T-cell (primary cell): ENCODE measurements around the gene ZNF341. TPM values are rescaled to one million over a fixed set of nuclear protein-coding genes. Genes with fewer than 3 reads are reported as not detected.

ENCODE experiments used
- ATAC-seq, 4 experiments: fragments of 200-7000 bp in 3 of 4; fragments of 150-1000 bp in 1 of 4; cut with Tn5 transposase; replicated peaks in 1 of 4; 1 replicate in 3 of 4; 2 replicates in 1 of 4; pipeline ENCODE4 v1.10.0; 2021; ENCODE audit warnings: moderate library complexity in 3 of 4, mild to moderate bottlenecking in 2 of 4, moderate number of reproducible peaks in 1 of 4
- CTCF ChIA-PET, 2 donors: fragments of 300-600 bp; sonication (Branson Sonifier 250); formaldehyde crosslinking; loops; one replicate each; lab custom pipeline; 2022; ENCODE audit warnings: antibody characterized with exemption in 2 of 2; lab: Charles Lee
- POLR2A ChIA-PET, 2 donors: fragments of 300-600 bp; sonication (Branson Sonifier 250); formaldehyde crosslinking; loops; one replicate each; lab custom pipeline; 2022; ENCODE audit warnings: antibody characterized with exemption in 2 of 2; lab: Charles Lee
- DNase-seq, 35 experiments: peaks; one replicate each; pipeline versions ENCODE4 v3.0.0 to v3.0.0-alpha.2; 2013 to 2023
- H3K27ac ChIP-seq: one replicate; pipeline ENCODE4 v1.5.1; 2013; ENCODE audit warnings: low read length
- H3K27me3 ChIP-seq, 2 experiments: replicated peaks in 1 of 2; 1 replicate in 1 of 2; 2 replicates in 1 of 2; pipeline versions ENCODE4 v1.6.1 to v1.7.0; 2013; ENCODE audit warnings: low read length in 1 of 2, mixed read lengths in 1 of 2; ENCODE audit not compliant: control insufficient read depth in 2 of 2, insufficient read depth in 2 of 2; ENCODE audit errors: extremely low read depth in 1 of 2
- H3K36me3 ChIP-seq, 2 donors: 1 replicate in 1 of 2; 2 replicates in 1 of 2; pipeline versions ENCODE4 v1.6.1 to v1.7.0; 2013; ENCODE audit warnings: low read length in 1 of 2; ENCODE audit not compliant: control insufficient read depth in 2 of 2, insufficient read depth in 1 of 2; ENCODE audit errors: extremely low read depth in 1 of 2
- H3K4me1 ChIP-seq, 2 experiments: 1 replicate in 1 of 2; 2 replicates in 1 of 2; pipeline versions ENCODE4 v1.6.1 to v1.7.0; 2013; ENCODE audit warnings: low read length in 2 of 2, mixed read lengths in 1 of 2; ENCODE audit not compliant: insufficient read depth in 2 of 2, control insufficient read depth in 1 of 2; ENCODE audit errors: extremely low read depth in 1 of 2
- H3K4me3 ChIP-seq, 2 donors: 1 replicate in 1 of 2; 2 replicates in 1 of 2; pipeline versions ENCODE4 v1.5.1 to v1.7.0; 2013; ENCODE audit warnings: mild to moderate bottlenecking in 2 of 2, low read length in 1 of 2, moderate library complexity in 1 of 2; ENCODE audit not compliant: control insufficient read depth in 1 of 2; ENCODE audit errors: extremely low read depth in 1 of 2
- H3K9me3 ChIP-seq: 2 replicates; pipeline ENCODE4 v1.7.0; 2013
- H3K27ac Mint-ChIP-seq, 2 donors: one replicate each; pipeline ENCODE4 v1.8.0; 2020 to 2021; ENCODE audit warnings: mild to moderate bottlenecking in 2 of 2, mixed read lengths in 2 of 2
- H3K27me3 Mint-ChIP-seq, 2 donors: one replicate each; pipeline ENCODE4 v1.8.0; 2021 to 2022; ENCODE audit warnings: mixed read lengths in 2 of 2
- H3K36me3 Mint-ChIP-seq: one replicate; pipeline ENCODE4 v1.8.0; 2021; ENCODE audit warnings: mixed read lengths
- H3K4me1 Mint-ChIP-seq, 3 donors: one replicate each; pipeline ENCODE4 v1.8.0; 2020 to 2022; ENCODE audit warnings: mixed read lengths in 3 of 3, mild to moderate bottlenecking in 1 of 3
- H3K4me3 Mint-ChIP-seq, 3 donors: one replicate each; pipeline ENCODE4 v1.8.0; 2020 to 2022; ENCODE audit warnings: mild to moderate bottlenecking in 3 of 3, mixed read lengths in 3 of 3, moderate library complexity in 3 of 3
- H3K9me3 Mint-ChIP-seq, 3 donors: one replicate each; pipeline ENCODE4 v1.8.0; 2020 to 2022; ENCODE audit warnings: mixed read lengths in 3 of 3
- WGBS: methylation state at CpG from one replicate; pipeline ENCODE4 v1.1.5; 2013; ENCODE audit warnings: missing lambda C conversion rate; ENCODE audit not compliant: insufficient coverage; 5-methylcytosine and 5-hydroxymethylcytosine counted together
- total RNA-seq, 35 experiments: library from RNA in 6 of 35; stranded (reverse) in 6 of 35; fragments of 120-200 nt in 1 of 35; gene quantifications; one replicate each; pipeline versions ENCODE4 v1.2.1 to v1.2.4 and lab custom pipeline; 2013 to 2026

The ZNF341 gene
- total RNA-seq, 5 donors from 2014 or later (not counting 1 experiment from before 2014, with no cell fraction given), result 4.0 to 6.1 (median 5.6) TPM

- Mint-ChIP-seq H3K27ac (no peak overlapping the region), H3K4me1 (no peaks in the 10 kb centered on the region), H3K9me3 (no peaks in the 10 kb centered on the region), H3K27me3 (no peaks in the 10 kb centered on the region), H3K36me3 (peaks cover 35% of the 10 kb centered on the region), H3K4me3 (no peak overlapping the region)
- Histone ChIP-seq H3K36me3 (peaks cover 0 to 21% of the 10 kb centered on the region in 2 donors), H3K27ac (no peak overlapping the region), H3K9me3 (no peaks in the 10 kb centered on the region), H3K4me3 (no peak overlapping the region), H3K4me1 (no peaks in the 10 kb centered on the region), H3K27me3 (no peaks in the 10 kb centered on the region)
- no peak for DNase-seq
- WGBS, result 67% methylated on average over 1 of the region's 4 CpGs
- POLR2A ChIA-PET, result no interaction called here
- no peak for ATAC-seq
- CTCF ChIA-PET, result no interaction called here
Measured at GRCh38 chr20:33769043-33769442, 37.2 kb downstream of the ZNF341 start.

GRCh38 chr20:33770005-33770404 lies 38.2 kb downstream of the ZNF341 start:
- DNase-seq, result no peak
- Histone ChIP-seq H3K27ac (no peak overlapping the region), H3K27me3 (no peaks in the 10 kb centered on the region), H3K36me3 (peaks cover 0 to 21% of the 10 kb centered on the region in 2 donors), H3K4me3 (no peak overlapping the region), H3K4me1 (no peaks in the 10 kb centered on the region), H3K9me3 (no peaks in the 10 kb centered on the region)
- no peak overlapping the region for H3K4me3 Mint-ChIP-seq
- peaks cover 37% of the 10 kb centered on the region for H3K36me3 Mint-ChIP-seq
- WGBS, result 90% methylated on average over 5 of the region's 10 CpGs
- ChIA-PET CTCF (no interaction called here), POLR2A (no interaction called here)
- ATAC-seq, result no peak
- H3K27me3 Mint-ChIP-seq, result no peaks in the 10 kb centered on the region
- no peaks in the 10 kb centered on the region for H3K4me1 Mint-ChIP-seq
- H3K27ac Mint-ChIP-seq, result no peak overlapping the region
- H3K9me3 Mint-ChIP-seq, result no peaks in the 10 kb centered on the region

GRCh38 chr20:33771938-33772337 lies 40.1 kb downstream of the ZNF341 start:
- ChIA-PET CTCF (no interaction called here), POLR2A (no interaction called here)
- H3K36me3 ChIP-seq, result peaks cover 0 to 18% of the 10 kb centered on the region in 2 donors
- no peaks in the 10 kb centered on the region for H3K4me1 Mint-ChIP-seq
- H3K27ac ChIP-seq, result no peak overlapping the region
- no peaks in the 10 kb centered on the region for H3K4me1 ChIP-seq
- H3K27ac Mint-ChIP-seq, result no peak overlapping the region
- no peak overlapping the region for H3K4me3 Mint-ChIP-seq
- H3K4me3 ChIP-seq, result no peak overlapping the region
- no peak for ATAC-seq
- no peaks in the 10 kb centered on the region for H3K27me3 Mint-ChIP-seq
- no peaks in the 10 kb centered on the region for H3K9me3 Mint-ChIP-seq
- no peaks in the 10 kb centered on the region for H3K27me3 ChIP-seq
- WGBS, result 95% methylated on average over 4 of the region's 5 CpGs
- H3K36me3 Mint-ChIP-seq, result peaks cover 29% of the 10 kb centered on the region
- no peak for DNase-seq
- H3K9me3 ChIP-seq, result no peaks in the 10 kb centered on the region

GRCh38 chr20:33772439-33772838 lies 40.6 kb downstream of the ZNF341 start:
- H3K36me3 Mint-ChIP-seq, result peaks cover 29% of the 10 kb centered on the region
- H3K4me1 ChIP-seq, result no peaks in the 10 kb centered on the region
- DNase-seq (no peak), ATAC-seq (no peak)
- ChIA-PET POLR2A (no interaction called here), CTCF (no interaction called here)
- H3K27ac Mint-ChIP-seq, result no peak overlapping the region
- no peaks in the 10 kb centered on the region for H3K4me1 Mint-ChIP-seq
- H3K9me3 ChIP-seq, result no peaks in the 10 kb centered on the region
- H3K27ac ChIP-seq, result no peak overlapping the region
- no peaks in the 10 kb centered on the region for H3K27me3 ChIP-seq
- no peaks in the 10 kb centered on the region for H3K27me3 Mint-ChIP-seq
- H3K9me3 Mint-ChIP-seq, result no peaks in the 10 kb centered on the region
- H3K36me3 ChIP-seq, result peaks cover 0 to 13% of the 10 kb centered on the region in 2 donors
- no peak overlapping the region for H3K4me3 ChIP-seq
- 93% methylated on average over 3 of the region's 3 CpGs for WGBS
- no peak overlapping the region for H3K4me3 Mint-ChIP-seq

GRCh38 chr20:33773412-33774089 lies 41.8 kb downstream of the ZNF341 start:
- H3K9me3 Mint-ChIP-seq, result no peaks in the 10 kb centered on the region

GRCh38 chr20:33777816-33778215 lies 46.0 kb downstream of the ZNF341 start:
- no peaks in the 10 kb centered on the region for H3K4me1 ChIP-seq
- H3K27ac ChIP-seq, result no peak overlapping the region
- H3K36me3 ChIP-seq, result peaks cover 0 to 10% of the 10 kb centered on the region in 2 donors
- H3K9me3 ChIP-seq, result no peaks in the 10 kb centered on the region
- H3K9me3 Mint-ChIP-seq, result no peaks in the 10 kb centered on the region
- ChIA-PET CTCF (no interaction called here), POLR2A (interaction anchor here in 1 of 2 donors (0.7 kb wide), 1 partner anchor 109 kb away, joined by 7 read pairs; no protein-coding TSS in a partner anchor)
- no peak overlapping the region for H3K4me3 ChIP-seq
- DNase-seq, result no peak
- H3K4me1 Mint-ChIP-seq, result peaks cover 10 to 15% (median 10%) of the 10 kb centered on the region in 3 donors
- ATAC-seq, result no peak
- 100% methylated on average over 1 of the region's 2 CpGs for WGBS
- no peaks in the 10 kb centered on the region for H3K27me3 ChIP-seq
- H3K36me3 Mint-ChIP-seq, result peaks cover 26% of the 10 kb centered on the region
- peak overlapping the region in 1 of 2 donors; percentile 43 for H3K27ac Mint-ChIP-seq
- no peaks in the 10 kb centered on the region for H3K27me3 Mint-ChIP-seq
- H3K4me3 Mint-ChIP-seq, result no peak overlapping the region

More at GRCh38 chr20:33773412-33774089, 41.8 kb downstream of the ZNF341 start:
- Histone ChIP-seq H3K36me3 (peaks cover 0 to 8% of the 10 kb centered on the region in 2 donors), H3K9me3 (no peaks in the 10 kb centered on the region), H3K4me3 (no peak overlapping the region), H3K4me1 (no peaks in the 10 kb centered on the region), H3K27me3 (no peaks in the 10 kb centered on the region), H3K27ac (no peak overlapping the region)
- Mint-ChIP-seq H3K4me3 (no peak overlapping the region), H3K36me3 (peaks cover 26% of the 10 kb centered on the region), H3K27ac (no peak overlapping the region), H3K4me1 (peaks cover 0 to 5% (median under 1%) of the 10 kb centered on the region in 3 donors), H3K27me3 (no peaks in the 10 kb centered on the region)
- no peak for DNase-seq
- ChIA-PET POLR2A (no interaction called here), CTCF (no interaction called here)
- WGBS, result no CpG with 5 or more reads among the region's 2 CpGs
- no peak for ATAC-seq
